ENCODE measurements around the gene GAP43. TPM values are rescaled to one million over a fixed set of nuclear protein-coding genes. Genes with fewer than 3 reads are reported as not detected.

The GAP43 gene
- total and polyA plus RNA-seq, 4 donors: 0.06 to 0.60 (median 0.19) TPM

DNA sequence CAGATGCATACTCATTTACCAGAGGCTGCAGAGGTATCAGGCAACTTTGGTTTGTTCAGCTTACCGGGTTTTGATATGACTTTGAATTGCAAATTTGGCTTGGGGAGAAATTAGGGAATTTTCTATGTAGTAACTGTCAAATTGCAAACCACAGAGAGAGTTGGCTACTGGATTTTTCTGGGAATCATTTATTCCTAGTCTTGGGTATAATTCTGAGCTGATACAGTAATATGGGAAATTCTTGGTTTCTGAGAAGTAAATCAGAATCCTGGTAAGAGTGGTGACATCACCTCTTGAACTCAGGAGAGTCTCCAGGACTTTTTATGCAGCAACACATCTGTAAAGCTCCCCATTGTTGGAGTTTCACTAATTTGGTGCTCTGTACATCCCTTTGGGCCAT, 39.0 kb downstream of the GAP43 start:
- WGBS, 2 donors: 87 to 97% methylated on average over 1 of the region's 1 CpG
- Histone ChIP-seq H3K4me1 (ENCODE audit: control insufficient read depth in 5 of 5, insufficient read depth in 5 of 5, low read length in 5 of 5) (peaks cover 0 to 22% (median 8%) of the 10 kb centered on the region in 5 donors), H3K36me3 (ENCODE audit: control insufficient read depth in 4 of 4, insufficient read depth in 4 of 4, low read length in 4 of 4) (no peaks in the 10 kb centered on the region), H3K9ac (ENCODE audit: insufficient read depth in 1 of 2, low read length in 2 of 2) (no peak overlapping the region), H3K27me3 (ENCODE audit: control insufficient read depth in 3 of 3, insufficient read depth in 3 of 3, low read length in 2 of 3) (no peaks in the 10 kb centered on the region), H3K27ac (ENCODE audit: low read depth in 1 of 2, low read length in 1 of 2) (no peak overlapping the region), H3K9me3 (ENCODE audit: control insufficient read depth in 4 of 4, insufficient read depth in 3 of 4, low read length in 3 of 4) (no peaks in the 10 kb centered on the region), H3K4me3 (no peak overlapping the region)
- ATAC-seq (ENCODE audit: insufficient read depth, low FRiP score): no peak
- no peak for DNase-seq
- TF ChIP-seq CTCF (IDR thresholded peaks at IDR 0.05; ENCODE audit: control extremely low read depth, extremely low read depth): no peak

DNA sequence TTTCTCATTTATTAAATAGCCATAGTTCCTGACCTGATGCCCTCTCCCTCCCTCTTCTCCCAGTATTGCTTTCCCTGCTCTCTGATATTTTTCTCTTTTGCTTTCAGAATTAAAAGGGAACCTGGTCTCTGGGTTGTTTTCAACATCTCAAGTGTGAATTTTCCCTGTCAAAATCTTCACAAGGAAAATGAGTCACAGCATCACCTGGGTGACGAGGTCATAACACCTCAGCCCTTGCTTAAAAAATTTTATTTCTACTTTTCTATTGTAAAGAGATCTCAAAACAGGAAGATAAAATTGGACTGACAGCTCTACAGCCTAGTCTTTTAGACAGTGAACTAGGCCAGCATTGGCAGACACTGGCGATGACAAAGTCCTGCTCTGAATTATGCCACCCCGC, 40.1 kb downstream of the GAP43 start:
- no peak for TF ChIP-seq CTCF (IDR thresholded peaks at IDR 0.05; ENCODE audit: control extremely low read depth, extremely low read depth)
- no peak overlapping the region for H3K4me3 ChIP-seq
- no peaks in the 10 kb centered on the region for H3K36me3 ChIP-seq (ENCODE audit: control insufficient read depth in 4 of 4, insufficient read depth in 4 of 4, low read length in 4 of 4)
- DNase-seq (no peak), ATAC-seq (ENCODE audit: insufficient read depth, low FRiP score) (no peak)
- H3K4me1 ChIP-seq (ENCODE audit: control insufficient read depth in 5 of 5, insufficient read depth in 5 of 5, low read length in 5 of 5): peaks cover 0 to 16% (median 8%) of the 10 kb centered on the region in 5 donors
- no peak overlapping the region for H3K9ac ChIP-seq (ENCODE audit: insufficient read depth in 1 of 2, low read length in 2 of 2)
- H3K9me3 ChIP-seq (ENCODE audit: control insufficient read depth in 4 of 4, insufficient read depth in 3 of 4, low read length in 3 of 4): no peaks in the 10 kb centered on the region
- H3K27ac ChIP-seq (ENCODE audit: low read depth in 1 of 2, low read length in 1 of 2): no peak overlapping the region
- no peaks in the 10 kb centered on the region for H3K27me3 ChIP-seq (ENCODE audit: control insufficient read depth in 3 of 3, insufficient read depth in 3 of 3, low read length in 2 of 3)
- 90 to 92% methylated on average over 3 of the region's 3 CpGs for WGBS, 2 donors

GRCh38 chr3:115666081-115666480, 42.8 kb downstream of the GAP43 start:
- WGBS, 2 donors: 81 to 96% methylated on average over 2 of the region's 2 CpGs
- H3K4me3 ChIP-seq: no peak overlapping the region
- DNase-seq: no peak
- H3K9ac ChIP-seq (ENCODE audit: insufficient read depth in 1 of 2, low read length in 2 of 2): no peak overlapping the region
- no peak for TF ChIP-seq CTCF (IDR thresholded peaks at IDR 0.05; ENCODE audit: control extremely low read depth, extremely low read depth)
- H3K27ac ChIP-seq (ENCODE audit: low read depth in 1 of 2, low read length in 1 of 2): peak overlapping the region in 1 of 2 donors; percentile 21
- no peaks in the 10 kb centered on the region for H3K36me3 ChIP-seq (ENCODE audit: control insufficient read depth in 4 of 4, insufficient read depth in 4 of 4, low read length in 4 of 4)
- peaks cover 0 to 10% (median 0%) of the 10 kb centered on the region in 5 donors for H3K4me1 ChIP-seq (ENCODE audit: control insufficient read depth in 5 of 5, insufficient read depth in 5 of 5, low read length in 5 of 5)
- no peaks in the 10 kb centered on the region for H3K27me3 ChIP-seq (ENCODE audit: control insufficient read depth in 3 of 3, insufficient read depth in 3 of 3, low read length in 2 of 3)
- no peaks in the 10 kb centered on the region for H3K9me3 ChIP-seq (ENCODE audit: control insufficient read depth in 4 of 4, insufficient read depth in 3 of 4, low read length in 3 of 4)
- no peak for ATAC-seq (ENCODE audit: insufficient read depth, low FRiP score)
